K562 (cell line): ENCODE data around the gene KLHL24.

Experiments
- BRCA1 ChIP-seq, 2 experiments: fragments of 450-650 bp in 1 of 2; sonication (generic) in 1 of 2; formaldehyde crosslinking in 1 of 2; IDR thresholded peaks; 2 replicates each; pipeline versions ENCODE4 v1.5.0 to v1.6.1; 2017 to 2020; ENCODE audit warnings: mild to moderate bottlenecking in 1 of 2, missing genetic modification reagents in 1 of 2
- CEBPB ChIP-seq: fragments of 450-650 bp; IDR thresholded peaks from 2 replicates; pipeline ENCODE4 v1.6.1; 2016; ENCODE audit warnings: missing genetic modification characterization, missing compliant biosample characterization
- CHD2 ChIP-seq: IDR thresholded peaks from 2 replicates; pipeline ENCODE4 v1.6.1; 2011; ENCODE audit warnings: low read depth, low read length
- CTCF ChIP-seq, 3 experiments: IDR thresholded peaks in 2 of 3; conservative IDR thresholded peaks in 1 of 3; 2 replicates each; pipeline ENCODE4 v1.5.1; 2011 to 2012; ENCODE audit warnings: low read length in 3 of 3, mild to moderate bottlenecking in 3 of 3, control low read depth in 2 of 3, improper control_type of control experiment in 1 of 3, inconsistent platforms in 1 of 3, low read depth in 1 of 3, mixed read lengths in 1 of 3, moderate library complexity in 1 of 3; ENCODE audit not compliant: insufficient read depth in 2 of 3
- EHMT2 ChIP-seq: fragments of 450-650 bp; IDR thresholded peaks from 2 replicates; pipeline ENCODE4 v1.6.1; 2018; ENCODE audit warnings: antibody characterized with exemption
- EZH2 ChIP-seq: IDR thresholded peaks from 2 replicates; pipeline ENCODE4 v1.6.1; 2012; ENCODE audit warnings: low read depth, mild to moderate bottlenecking, inconsistent platforms, low read length, borderline replicate concordance
- MNT ChIP-seq, 2 experiments: fragments of 450-650 bp; conservative IDR thresholded peaks; 2 replicates each; pipeline ENCODE4 v1.6.1; 2017; ENCODE audit warnings: mild to moderate bottlenecking in 2 of 2, moderate library complexity in 2 of 2
- NRF1 ChIP-seq, 2 experiments: fragments of 450-650 bp; IDR thresholded peaks in 1 of 2; conservative IDR thresholded peaks in 1 of 2; 2 replicates each; pipeline ENCODE4 v1.6.1; 2014; ENCODE audit warnings: mild to moderate bottlenecking in 2 of 2
- RB1 ChIP-seq: fragments of 450-650 bp; IDR thresholded peaks from 2 replicates; pipeline ENCODE4 v1.6.1; 2017; ENCODE audit warnings: low read depth, mild to moderate bottlenecking
- SP1 ChIP-seq: sonication (generic); formaldehyde crosslinking; IDR thresholded peaks from 2 replicates; pipeline ENCODE4 v1.8.1; 2022; ENCODE audit warnings: mild to moderate bottlenecking, missing genetic modification reagents
- TAF7 ChIP-seq: fragments of 450-650 bp; IDR thresholded peaks from 2 replicates; pipeline ENCODE4 v1.6.1; 2016; ENCODE audit warnings: missing genetic modification characterization, missing compliant biosample characterization
- USF1 ChIP-seq: sonication (generic); formaldehyde crosslinking; IDR thresholded peaks from 2 replicates; pipeline ENCODE4 v1.9.0; 2022; ENCODE audit warnings: mild to moderate bottlenecking, missing genetic modification reagents
- ZNF24 ChIP-seq: fragments of 450-650 bp; IDR thresholded peaks from 2 replicates; pipeline ENCODE4 v1.6.1; 2016
- ZNF561 ChIP-seq: fragments of 450-650 bp; formaldehyde crosslinking; conservative IDR thresholded peaks from 2 replicates; pipeline ENCODE4 v1.4.0; 2020; ENCODE audit warnings: mild to moderate bottlenecking, moderate library complexity

GRCh38 chr3:183590442-183590841 is 45.0 kb upstream of the KLHL24 start:
- TF ChIP-seq NRF1 (conservative IDR thresholded peaks at IDR 0.05 in 1 of 2, IDR thresholded peaks at IDR 0.05 in 1 of 2) = no peak
- no peak for TF ChIP-seq MNT (conservative IDR thresholded peaks at IDR 0.05)
- no peak for TF ChIP-seq EZH2
- TF ChIP-seq CTCF (IDR thresholded peaks at IDR 0.05 in 2 of 3, conservative IDR thresholded peaks at IDR 0.05 in 1 of 3; ENCODE audit: insufficient read depth in 2 of 3, low read depth in 1 of 3, low read length in 3 of 3) = no peak
- TF ChIP-seq EHMT2 = no peak
- TF ChIP-seq CHD2 = no peak
- no peak for TF ChIP-seq SP1
- TF ChIP-seq ZNF24 = no peak
- TF ChIP-seq ZNF561 (CRISPR knock-in tag) = no peak
- TF ChIP-seq RB1 = no peak
- TF ChIP-seq CEBPB (tag) = no peak
- no peak for TF ChIP-seq TAF7 (tag)
- no peak for TF ChIP-seq USF1 (CRISPR knock-in tag)
- no peak for TF ChIP-seq BRCA1 (IDR thresholded peaks at IDR 0.05)
- TF ChIP-seq BRCA1 (CRISPR knock-in tag; IDR thresholded peaks at IDR 0.05) = no peak
